ENCODE results near the gene GRIA2.

The GRIA2 gene

DNA sequence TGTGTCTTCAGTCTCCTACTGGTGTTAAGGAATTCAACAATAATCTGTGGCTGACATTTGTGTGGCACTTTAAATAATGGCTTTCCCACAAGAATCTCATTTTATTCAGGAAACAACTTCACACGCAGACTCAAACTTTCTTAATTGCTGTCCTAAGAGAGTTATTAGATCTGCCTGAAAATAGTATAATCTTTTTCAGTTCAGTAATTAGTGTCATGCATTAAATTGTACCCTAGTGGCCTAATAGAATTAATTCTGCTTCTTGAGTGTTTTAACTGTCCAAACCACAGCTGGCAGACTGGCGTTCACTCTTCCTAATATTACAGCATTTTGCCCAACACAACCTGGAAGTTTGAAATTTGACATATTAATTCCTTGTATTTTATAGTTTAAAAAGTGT is 107.1 kb downstream of the GRIA2 start:
- H3K4me3 ChIP-seq (replicated peaks; ENCODE audit: low read depth, low read length), result no peak overlapping the region
- TF ChIP-seq CTCF (IDR thresholded peaks at IDR 0.05; ENCODE audit: low read length, missing control alignments), result no peak
- DNase-seq (ENCODE audit: low read depth), result no peak

DNA sequence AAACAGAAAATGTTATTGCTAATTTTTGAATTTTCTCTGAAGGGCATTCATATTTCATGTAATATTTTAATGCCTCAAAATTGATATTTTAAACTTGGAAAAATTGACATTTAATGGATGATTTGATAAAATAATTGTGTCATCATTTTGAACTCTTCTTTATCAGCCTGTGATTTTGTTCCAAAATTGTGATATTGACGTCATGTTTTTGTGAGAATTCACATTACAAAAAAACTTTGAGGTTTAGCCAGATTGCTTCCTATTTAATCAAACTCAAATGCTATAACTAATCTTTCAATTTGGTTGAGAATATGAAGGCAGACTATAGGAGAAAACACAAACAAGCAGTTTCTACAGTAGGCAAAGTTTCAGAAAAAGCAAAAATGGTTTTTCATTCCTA is 137.4 kb downstream of the GRIA2 start:
- no peak for TF ChIP-seq CTCF (IDR thresholded peaks at IDR 0.05; ENCODE audit: low read length, missing control alignments)
- DNase-seq (ENCODE audit: low read depth), result no peak
- H3K4me3 ChIP-seq (replicated peaks; ENCODE audit: low read depth, low read length), result no peak overlapping the region

- H3K4me3 ChIP-seq (replicated peaks; ENCODE audit: low read depth, low read length), result no peak overlapping the region
- no peak for TF ChIP-seq CTCF (IDR thresholded peaks at IDR 0.05; ENCODE audit: low read length, missing control alignments)
- DNase-seq (ENCODE audit: low read depth), result no peak
Measured at GRCh38 chr4:157358439-157358838, 137.9 kb downstream of the GRIA2 start.

DNA sequence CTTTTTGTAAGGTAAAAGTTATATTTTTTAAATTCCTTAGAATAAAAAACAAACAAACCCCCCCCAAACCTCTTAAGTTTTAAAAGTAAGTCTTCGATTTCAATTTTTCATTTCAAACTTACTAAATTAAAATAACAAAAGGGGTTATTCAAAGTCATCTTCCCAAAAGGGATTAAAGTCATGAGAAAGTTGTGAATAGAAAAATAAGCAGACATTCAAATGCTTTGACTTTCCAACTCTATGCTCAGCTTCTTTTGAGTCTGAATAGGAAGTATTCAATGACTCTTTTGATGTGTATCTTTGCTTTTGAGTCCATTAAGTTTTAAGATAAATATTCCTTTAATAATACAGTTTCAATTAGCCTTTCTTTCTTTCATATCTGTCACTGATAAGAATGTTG is 138.3 kb downstream of the GRIA2 start:
- no peak for DNase-seq (ENCODE audit: low read depth)
- H3K4me3 ChIP-seq (replicated peaks; ENCODE audit: low read depth, low read length), result no peak overlapping the region

DNA sequence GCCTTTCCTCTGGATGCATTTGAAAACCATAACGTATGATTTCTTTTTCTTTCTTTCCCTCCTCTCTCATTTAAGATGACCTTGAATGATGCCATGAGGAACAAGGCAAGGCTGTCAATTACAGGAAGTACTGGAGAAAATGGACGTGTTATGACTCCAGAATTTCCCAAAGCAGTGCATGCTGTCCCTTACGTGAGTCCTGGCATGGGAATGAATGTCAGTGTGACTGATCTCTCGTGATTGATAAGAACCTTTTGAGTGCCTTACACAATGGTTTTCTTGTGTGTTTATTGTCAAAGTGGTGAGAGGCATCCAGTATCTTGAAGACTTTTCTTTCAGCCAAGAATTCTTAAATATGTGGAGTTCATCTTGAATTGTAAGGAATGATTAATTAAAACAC is 142.8 kb downstream of the GRIA2 start:
- DNase-seq (ENCODE audit: low read depth), result no peak
- no peak overlapping the region for H3K4me3 ChIP-seq (replicated peaks; ENCODE audit: low read depth, low read length)
- no peak for TF ChIP-seq CTCF (IDR thresholded peaks at IDR 0.05; ENCODE audit: low read length, missing control alignments)

More for the DNA sequence above, 138.3 kb downstream of the GRIA2 start:
- no peak for TF ChIP-seq CTCF (IDR thresholded peaks at IDR 0.05; ENCODE audit: low read length, missing control alignments)

DNA sequence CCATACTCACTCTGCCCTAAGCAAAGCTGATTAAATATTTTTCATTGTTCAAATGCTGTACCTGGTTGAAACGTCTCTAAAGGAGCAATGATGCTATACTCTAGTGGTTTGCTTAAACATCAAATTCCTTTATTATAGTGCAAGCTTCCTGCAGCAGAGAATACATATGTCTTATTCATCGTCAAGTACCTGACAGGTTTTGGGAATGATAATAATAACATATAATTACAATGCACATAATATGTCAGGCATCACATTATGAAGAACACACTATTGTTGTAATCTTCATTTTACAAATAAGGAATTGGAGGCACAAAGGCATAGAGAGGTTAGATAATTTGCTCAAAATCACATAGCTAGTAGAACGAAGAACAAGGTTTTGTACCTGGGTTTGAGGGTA is 151.6 kb downstream of the GRIA2 start:
- TF ChIP-seq CTCF (IDR thresholded peaks at IDR 0.05; ENCODE audit: low read length, missing control alignments), result no peak
- no peak overlapping the region for H3K4me3 ChIP-seq (replicated peaks; ENCODE audit: low read depth, low read length)
- DNase-seq (ENCODE audit: low read depth), result no peak

DNA sequence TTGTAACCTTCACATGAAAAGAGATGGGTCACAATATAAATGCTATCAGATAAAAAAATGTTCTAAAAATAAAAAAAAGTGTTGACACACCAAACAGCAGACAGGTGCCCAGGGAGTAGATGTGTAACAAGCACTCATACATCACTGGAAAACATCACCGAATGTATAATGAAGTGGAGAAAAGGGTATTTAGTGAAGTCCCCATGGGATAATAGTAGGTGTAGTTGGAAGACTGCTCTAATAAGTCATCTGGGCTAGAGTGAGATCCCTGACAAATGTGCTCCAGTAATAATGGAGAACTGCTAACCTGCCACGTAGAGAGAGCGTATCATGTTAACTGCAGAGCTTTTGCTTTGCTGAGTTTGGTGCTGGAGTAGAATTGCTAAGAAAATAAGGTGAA is 152.0 kb downstream of the GRIA2 start:
- H3K4me3 ChIP-seq (replicated peaks; ENCODE audit: low read depth, low read length), result no peak overlapping the region
- no peak for DNase-seq (ENCODE audit: low read depth)
- TF ChIP-seq CTCF (IDR thresholded peaks at IDR 0.05; ENCODE audit: low read length, missing control alignments), result no peak
